ENCODE results near the gene FBXL22. TPM values are rescaled to one million over a fixed set of nuclear protein-coding genes. Genes with fewer than 3 reads are reported as not detected.

The FBXL22 gene
- total and polyA plus RNA-seq, 2 donors from 2014 or later: 1.2 to 4.7 TPM

GRCh38 chr15:63598473-63599400 is 1.6 kb downstream of the FBXL22 start:
- Histone ChIP-seq H3K27ac (ENCODE audit: low read depth in 2 of 2, low read length in 2 of 2) (peak overlapping the region; percentile 71 to 92), H3K27me3 (ENCODE audit: control insufficient read depth, insufficient read depth, low read length) (no peaks in the 10 kb centered on the region), H3K36me3 (ENCODE audit: control insufficient read depth in 2 of 3, insufficient read depth in 3 of 3, low read length in 3 of 3) (peaks cover 0 to 1% (median 0%) of the 10 kb centered on the region in 3 donors), H3K9ac (ENCODE audit: low read length in 3 of 3) (peak overlapping the region in 1 of 3 donors; percentile 42), H3K4me1 (ENCODE audit: control insufficient read depth in 2 of 3, insufficient read depth in 2 of 3, low read depth in 1 of 3, low read length in 3 of 3) (peaks cover 4 to 43% (median 39%) of the 10 kb centered on the region in 3 donors), H3K9me3 (ENCODE audit: control insufficient read depth in 2 of 3, insufficient read depth in 1 of 3, low read length in 3 of 3) (no peaks in the 10 kb centered on the region), H3K4me3 (ENCODE audit: low read length in 3 of 3) (peak overlapping the region in 1 of 3 donors; percentile 77)
- FAIRE-seq (no peak), DNase-seq (peak in 3 of 5 donors; percentile 35 to 79 (median 45))
- TF ChIP-seq CTCF (IDR thresholded peaks at IDR 0.05; ENCODE audit: borderline replicate concordance, extremely low read depth, insufficient read depth): no peak
- intact Hi-C loops (cut with DNase I): no loop called here

GRCh38 chr15:63599401-63600000 is 2.3 kb downstream of the FBXL22 start:
- Histone ChIP-seq H3K9ac (ENCODE audit: low read length in 3 of 3) (peak overlapping the region in 1 of 3 donors; percentile 84), H3K9me3 (ENCODE audit: control insufficient read depth in 2 of 3, insufficient read depth in 1 of 3, low read length in 3 of 3) (no peaks in the 10 kb centered on the region), H3K36me3 (ENCODE audit: control insufficient read depth in 2 of 3, insufficient read depth in 3 of 3, low read length in 3 of 3) (no peaks in the 10 kb centered on the region), H3K4me3 (ENCODE audit: low read length in 3 of 3) (peak overlapping the region in 2 of 3 donors; percentile 72 to 77), H3K27me3 (ENCODE audit: control insufficient read depth, insufficient read depth, low read length) (no peaks in the 10 kb centered on the region), H3K4me1 (ENCODE audit: control insufficient read depth in 2 of 3, insufficient read depth in 2 of 3, low read depth in 1 of 3, low read length in 3 of 3) (peaks cover 4 to 43% (median 39%) of the 10 kb centered on the region in 3 donors), H3K27ac (ENCODE audit: low read depth in 2 of 2, low read length in 2 of 2) (peak overlapping the region; percentile 86 to 92)
- intact Hi-C loops (cut with DNase I): no loop called here
- peak; percentile 56 for TF ChIP-seq CTCF (IDR thresholded peaks at IDR 0.05; ENCODE audit: borderline replicate concordance, extremely low read depth, insufficient read depth)
- DNase-seq (peak; percentile 47 to 91 (median 72)), FAIRE-seq (no peak)

DNA sequence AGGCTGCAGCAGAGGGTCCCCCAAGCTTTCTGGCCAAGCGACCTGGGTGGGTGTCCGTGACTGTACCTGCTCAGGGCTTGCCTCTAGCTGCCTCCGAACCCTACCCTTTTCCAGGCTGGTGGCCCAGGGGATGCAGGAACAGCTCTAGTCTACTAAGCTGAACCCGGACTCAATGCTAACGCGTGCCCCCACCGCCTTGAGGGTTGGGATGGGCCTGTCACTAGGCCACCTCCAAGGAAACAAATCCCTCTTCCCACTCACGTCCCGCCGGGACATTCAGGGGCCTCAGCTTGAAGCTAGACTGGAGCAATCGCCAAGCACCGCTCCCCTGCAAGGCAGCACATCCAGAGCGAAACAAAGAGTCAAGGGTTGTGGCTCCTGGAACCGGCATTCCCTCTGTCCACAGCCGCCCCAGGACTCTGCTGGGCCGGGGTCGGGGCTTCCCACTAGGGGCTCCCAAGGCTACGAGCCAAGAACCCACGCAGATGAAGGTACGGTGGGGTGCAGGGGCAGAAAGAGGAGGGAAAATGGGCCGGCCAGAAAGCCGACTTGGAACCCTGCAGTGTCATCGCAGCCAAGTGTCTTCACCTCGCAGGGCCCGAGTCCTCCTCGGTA is 2.9 kb downstream of the FBXL22 start:
- Histone ChIP-seq H3K27ac (ENCODE audit: low read depth in 2 of 2, low read length in 2 of 2) (peak overlapping the region; percentile 86 to 92), H3K9me3 (ENCODE audit: control insufficient read depth in 2 of 3, insufficient read depth in 1 of 3, low read length in 3 of 3) (no peaks in the 10 kb centered on the region), H3K9ac (ENCODE audit: low read length in 3 of 3) (peak overlapping the region; percentile 36 to 84 (median 84)), H3K4me1 (ENCODE audit: control insufficient read depth in 2 of 3, insufficient read depth in 2 of 3, low read depth in 1 of 3, low read length in 3 of 3) (peaks cover 4 to 43% (median 36%) of the 10 kb centered on the region in 3 donors), H3K4me3 (ENCODE audit: low read length in 3 of 3) (peak overlapping the region; percentile 61 to 77 (median 72)), H3K27me3 (ENCODE audit: control insufficient read depth, insufficient read depth, low read length) (no peaks in the 10 kb centered on the region), H3K36me3 (ENCODE audit: control insufficient read depth in 2 of 3, insufficient read depth in 3 of 3, low read length in 3 of 3) (no peaks in the 10 kb centered on the region)
- TF ChIP-seq CTCF (IDR thresholded peaks at IDR 0.05; ENCODE audit: borderline replicate concordance, extremely low read depth, insufficient read depth): no peak
- intact Hi-C loops (cut with DNase I): no loop called here
- peak in 4 of 5 donors; percentile 33 to 65 (median 56) for DNase-seq
- no peak for FAIRE-seq
